Hematopoietic multipotent progenitor cell treated with erythropoietin and hydrocortisone succinate and interleukin-3 and kit ligand, for 8 days (in vitro differentiated cells): ENCODE results near the gene ARL16.

Experiments
- DNase-seq: peaks from one replicate; pipeline ENCODE4 v3.0.0-alpha.2; 2015

Gene ARL16

DNA sequence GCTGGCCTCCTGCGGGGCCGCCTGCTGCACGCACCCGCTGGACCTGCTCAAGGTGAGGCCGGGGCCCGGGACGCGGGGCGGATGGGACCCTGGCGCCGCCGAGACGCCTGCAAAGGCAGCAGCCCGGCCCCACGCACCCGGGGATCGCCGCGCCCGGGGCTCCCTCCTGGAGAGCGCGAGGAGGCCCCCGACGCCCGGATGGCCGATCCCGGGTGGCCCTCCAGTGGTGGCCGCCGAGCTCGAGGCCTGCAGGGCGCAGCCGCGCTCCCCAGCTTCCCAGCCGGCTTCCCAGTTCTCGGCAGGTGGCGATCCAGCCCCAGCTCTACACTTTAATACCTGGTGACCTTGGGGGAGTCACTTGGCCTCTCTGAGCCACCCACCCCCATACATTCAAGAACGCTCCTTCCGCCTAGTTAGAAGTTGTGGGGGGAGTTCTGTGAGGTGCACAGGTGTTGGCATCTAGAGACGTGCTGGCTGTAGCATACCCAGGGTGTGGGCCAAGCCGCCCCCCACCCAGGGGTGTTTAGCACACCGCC, 28.9 kb upstream of the ARL16 start:
- no peak for DNase-seq

DNA sequence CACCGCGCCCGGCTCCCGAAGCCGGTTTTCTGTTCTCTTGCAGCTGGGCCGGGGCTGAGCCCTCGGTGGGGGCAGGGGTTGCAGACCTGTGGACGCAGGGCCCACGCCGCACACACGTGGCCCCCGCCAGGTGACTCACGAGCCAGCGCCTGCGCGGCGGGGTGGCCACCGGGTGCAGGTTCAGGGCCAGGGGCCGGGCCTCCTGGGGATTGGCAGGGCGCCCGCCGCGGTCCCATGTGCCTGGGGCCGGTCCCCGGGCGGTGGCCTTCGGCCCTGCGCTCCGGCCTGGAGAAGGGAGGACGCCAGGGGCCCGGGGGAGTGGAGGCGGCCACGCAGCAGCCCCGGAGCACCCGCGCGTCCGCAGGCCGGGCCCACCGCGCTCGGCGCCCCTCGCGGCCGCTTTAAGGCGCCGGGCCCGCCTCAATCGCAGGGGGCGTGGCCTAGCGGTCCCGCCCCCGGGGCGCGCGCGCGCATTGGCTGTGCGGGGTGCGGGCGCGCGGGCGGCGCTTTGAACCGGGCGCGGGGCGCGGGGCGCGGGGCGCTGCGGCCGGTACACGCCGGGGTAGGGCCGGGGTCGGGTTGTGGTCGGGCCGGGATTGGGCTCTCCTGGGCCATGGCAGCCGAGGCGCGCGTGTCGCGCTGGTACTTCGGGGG, 28.3 kb upstream of the ARL16 start, which contains the start of gene SLC25A10:
Gene SLC25A10, plus strand, starts transcription at position 471 of the 654 bp plus-strand sequence. Its CDS starts 143 bp downstream, at position 614.
- DNase-seq, result peak; percentile 79

DNA sequence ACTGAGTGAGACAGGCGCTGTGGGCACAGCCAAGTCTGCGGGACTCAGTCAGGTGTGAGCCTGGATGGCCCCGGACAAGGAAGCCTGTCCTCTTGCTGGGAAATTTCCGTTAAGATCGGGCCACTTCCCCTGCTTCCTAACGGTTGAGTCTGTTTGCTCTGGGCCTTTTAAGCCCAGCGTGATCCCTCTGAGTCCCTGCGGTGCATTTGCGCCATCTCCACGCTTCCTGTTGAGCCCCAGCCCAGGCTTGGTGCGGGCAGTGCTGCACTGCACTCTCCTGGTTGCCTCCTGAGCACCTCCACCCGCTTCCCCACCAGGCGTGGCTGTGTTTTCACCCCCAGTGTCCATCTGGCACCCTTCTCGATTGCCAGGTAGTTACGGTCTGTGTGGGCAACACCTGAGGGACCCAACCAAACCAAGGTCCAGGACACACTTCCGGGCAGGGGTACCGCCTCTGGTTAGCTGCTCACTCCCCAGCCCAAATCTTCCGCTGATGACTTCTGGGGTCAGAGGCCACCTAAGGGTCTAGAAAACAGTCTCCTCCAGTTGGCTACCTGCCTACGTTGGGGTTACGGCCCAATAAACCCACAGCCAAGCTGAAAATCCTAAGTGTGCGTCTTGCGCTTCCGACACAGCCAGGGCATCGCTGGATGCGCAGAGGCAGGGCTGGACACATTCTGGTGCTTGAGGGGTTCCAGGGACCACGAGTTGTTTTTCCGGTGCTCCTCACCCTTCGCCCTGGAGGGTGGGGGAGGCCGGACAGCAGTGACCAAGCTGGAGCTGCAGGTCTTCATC, 27.1 kb upstream of the ARL16 start:
- peak; percentile 28 for DNase-seq

DNA sequence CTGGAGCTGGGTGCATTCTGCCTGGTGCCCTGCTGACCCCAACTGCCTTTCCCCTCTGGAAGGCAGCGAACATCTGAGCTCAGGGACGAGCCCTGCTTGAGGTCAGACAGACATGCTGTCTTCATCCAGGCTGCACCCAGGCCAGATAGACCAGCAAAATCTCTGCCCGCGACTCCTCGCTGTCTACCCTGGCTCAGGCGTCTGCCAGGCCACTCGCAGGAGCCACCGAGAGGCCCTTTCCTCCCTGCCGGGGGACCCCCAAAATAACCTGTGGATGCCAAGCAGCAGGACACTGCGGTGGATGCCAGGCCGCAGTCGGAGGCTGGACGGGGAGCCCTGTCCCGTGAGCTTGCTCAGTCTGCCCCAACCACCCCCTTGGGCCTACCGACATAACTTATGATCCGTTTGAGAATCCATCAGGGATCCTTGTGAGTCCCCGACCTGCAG, 25.2 kb upstream of the ARL16 start:
- no peak for DNase-seq

DNA sequence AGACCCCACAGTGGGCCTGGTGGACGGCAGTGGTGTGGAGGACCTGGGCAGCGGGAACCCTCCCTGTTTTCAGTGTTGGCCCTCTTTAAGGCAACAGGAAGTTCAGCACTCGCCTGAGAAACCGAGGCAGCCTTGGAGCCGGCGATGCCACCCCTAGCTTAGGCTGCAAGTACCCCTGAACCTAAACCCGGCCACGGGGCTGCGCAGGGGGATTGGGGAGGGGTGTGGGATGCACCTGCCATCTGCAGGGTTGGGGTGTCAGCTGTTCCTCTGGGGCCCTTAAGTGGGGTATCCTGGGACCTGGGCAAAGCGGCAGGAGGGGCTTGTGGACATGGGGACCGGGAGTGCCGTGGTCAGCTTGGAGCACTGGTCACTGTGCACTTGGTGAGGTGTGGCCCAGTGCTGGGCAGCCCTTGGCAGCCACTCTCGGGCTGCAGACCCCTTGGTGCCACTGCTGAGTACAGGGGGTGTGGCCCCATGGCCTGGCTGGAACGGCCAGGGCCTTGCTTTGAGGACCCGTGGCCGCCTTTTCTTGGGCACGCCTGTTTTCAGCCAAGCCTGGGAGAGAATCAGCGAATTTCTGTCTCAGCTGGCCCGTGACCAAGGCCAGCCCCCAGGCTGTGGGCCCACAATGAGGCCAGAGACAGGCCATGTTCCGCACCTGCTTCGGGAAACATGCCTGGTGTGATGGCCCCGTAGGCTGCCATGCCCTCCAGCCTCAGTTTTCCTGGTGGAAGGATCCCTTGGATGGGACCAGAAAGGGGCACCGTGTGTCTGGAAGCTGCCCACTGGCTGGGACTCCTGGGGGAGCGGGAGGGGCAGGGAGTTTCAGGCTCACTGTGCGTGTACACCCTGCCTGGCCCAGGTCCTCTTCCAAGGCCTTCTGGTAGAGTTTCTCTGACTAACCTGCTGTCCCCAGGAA, 24.4 kb upstream of the ARL16 start:
- DNase-seq, result no peak

DNA sequence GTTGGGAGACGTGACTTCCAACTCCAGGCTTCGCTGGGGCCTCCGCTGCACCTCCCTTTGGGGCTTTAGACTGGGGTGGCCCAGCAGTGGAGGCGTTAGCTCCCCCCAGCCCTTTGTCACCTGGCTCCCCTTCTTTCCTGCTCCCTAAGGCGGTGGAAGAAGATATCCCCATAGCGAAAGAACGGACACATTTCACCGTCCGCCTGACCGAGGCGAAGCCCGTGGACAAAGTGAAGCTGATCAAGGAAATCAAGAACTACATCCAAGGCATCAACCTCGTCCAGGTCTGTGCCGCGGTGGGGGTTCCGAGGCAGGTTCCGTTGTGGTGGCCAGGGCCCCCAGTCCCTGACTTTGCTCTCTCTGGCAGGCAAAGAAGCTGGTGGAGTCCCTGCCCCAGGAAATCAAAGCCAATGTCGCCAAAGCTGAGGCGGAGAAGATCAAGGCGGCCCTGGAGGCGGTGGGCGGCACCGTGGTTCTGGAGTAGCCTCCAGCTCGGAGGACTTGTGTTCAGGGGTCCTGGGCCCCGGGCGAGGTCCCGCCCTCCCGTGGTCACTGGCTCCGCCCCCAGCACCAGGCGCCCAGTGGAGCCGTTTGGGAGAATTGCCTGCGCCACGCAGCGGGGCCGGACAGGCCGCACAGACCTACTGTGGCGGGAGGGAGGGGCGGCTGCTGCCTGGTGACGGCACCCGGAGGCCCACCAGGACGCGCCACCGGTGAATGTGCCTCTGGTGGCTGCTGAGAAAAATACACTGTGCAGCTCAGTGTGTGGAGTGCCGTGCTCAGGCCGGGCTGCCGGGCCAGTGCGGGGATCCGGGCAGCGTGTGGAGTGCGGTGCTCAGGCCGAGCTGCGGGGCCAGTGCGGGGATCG, 23.4 kb upstream of the ARL16 start:
- no peak for DNase-seq

DNA sequence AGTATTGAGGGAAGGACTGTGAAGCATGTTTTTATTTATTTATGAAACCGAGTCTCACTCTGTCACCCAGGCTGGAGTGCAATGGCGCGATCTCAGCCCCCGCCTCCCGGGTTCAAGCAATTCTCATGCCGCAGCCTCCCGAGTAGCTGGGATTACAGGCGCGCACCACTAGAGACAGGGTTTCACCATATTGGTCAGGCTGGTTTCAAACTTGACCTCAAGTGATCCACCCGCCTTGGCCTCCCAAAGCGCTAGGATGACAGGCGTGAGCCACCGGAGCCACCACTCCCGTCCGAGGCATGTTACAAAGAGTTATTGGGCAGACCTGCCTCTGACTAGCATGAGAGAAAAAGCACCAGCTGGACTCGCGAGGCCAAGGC, 22.6 kb upstream of the ARL16 start:
- no peak for DNase-seq

DNA sequence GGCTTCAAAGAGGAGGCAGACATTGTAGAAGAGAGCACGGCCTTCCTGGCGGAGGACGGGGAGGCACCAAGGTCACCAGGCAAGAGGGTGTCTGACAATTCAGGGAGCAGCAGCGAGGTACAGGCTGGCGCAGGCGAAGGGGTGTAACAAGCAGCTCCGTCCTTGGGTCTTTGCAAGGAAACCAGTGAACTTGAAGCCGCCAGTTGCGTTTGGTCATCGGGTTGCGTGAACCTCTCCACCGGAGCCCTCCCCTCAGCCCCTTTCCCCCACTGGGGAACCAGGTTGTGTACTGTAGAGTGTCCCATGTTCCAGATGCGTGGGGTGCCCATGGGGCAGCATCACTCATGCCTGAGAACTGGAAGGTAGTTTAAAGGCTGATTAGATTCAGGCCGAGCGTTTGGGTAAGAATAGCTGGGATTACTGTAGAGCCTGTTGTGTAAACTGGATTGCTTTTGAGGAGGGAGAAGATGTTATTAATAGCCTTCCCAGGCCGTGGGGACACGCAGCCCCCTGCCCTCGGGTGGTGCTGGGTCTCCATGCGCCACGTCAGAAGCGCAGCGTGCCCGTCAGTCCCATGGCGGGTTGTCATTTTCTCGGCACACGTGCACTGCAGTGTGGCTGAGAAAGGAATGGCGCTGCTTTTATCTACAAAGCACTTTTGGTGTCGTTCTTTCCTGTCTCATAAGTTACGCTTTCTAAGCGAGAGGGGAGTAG, 22.1 kb upstream of the ARL16 start:
- DNase-seq, result no peak

DNA sequence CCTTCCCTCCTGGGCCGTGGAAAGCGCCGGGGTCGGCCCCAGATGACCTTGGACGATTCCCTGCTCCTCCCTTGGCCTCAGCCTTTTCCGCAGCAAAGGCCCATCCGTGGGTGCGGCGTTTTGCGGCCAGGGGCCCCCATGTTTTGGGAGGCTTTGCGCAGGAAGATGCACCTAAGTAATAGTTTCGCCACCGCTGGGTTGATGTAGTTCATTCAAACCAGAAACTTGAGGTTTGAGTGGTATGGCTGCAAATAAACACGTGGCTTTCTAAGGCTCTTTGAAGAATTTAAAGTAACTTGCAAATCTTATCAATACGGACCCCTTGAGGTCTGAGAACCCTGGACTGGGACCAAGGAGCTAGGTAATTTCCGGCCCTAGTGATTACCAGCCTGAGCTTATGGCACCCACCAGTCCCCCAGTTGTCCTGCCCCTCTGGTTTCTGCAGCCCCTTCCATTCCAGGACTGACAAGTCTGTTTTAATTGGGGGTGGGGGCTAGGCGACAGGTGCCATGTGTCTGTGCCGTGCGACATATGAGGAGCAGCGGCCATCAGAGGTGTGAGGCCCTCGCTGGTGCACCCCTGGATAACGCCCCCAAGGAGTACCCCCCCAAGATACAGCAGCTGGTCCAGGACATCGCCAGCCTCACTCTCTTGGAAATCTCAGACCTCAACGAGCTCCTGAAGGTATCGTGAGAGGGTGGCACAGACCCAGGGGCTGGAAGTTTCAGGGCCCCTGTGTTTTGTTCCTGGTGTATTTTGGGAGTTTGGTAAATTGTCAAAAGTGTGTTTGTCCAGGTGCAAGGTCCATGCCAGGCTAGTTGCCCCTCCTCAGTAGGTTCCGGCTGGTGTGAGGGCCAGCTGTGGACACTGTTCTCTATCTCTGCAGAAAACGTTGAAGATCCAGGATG, 20.4 kb upstream of the ARL16 start:
- DNase-seq, result peak; percentile 28

DNA sequence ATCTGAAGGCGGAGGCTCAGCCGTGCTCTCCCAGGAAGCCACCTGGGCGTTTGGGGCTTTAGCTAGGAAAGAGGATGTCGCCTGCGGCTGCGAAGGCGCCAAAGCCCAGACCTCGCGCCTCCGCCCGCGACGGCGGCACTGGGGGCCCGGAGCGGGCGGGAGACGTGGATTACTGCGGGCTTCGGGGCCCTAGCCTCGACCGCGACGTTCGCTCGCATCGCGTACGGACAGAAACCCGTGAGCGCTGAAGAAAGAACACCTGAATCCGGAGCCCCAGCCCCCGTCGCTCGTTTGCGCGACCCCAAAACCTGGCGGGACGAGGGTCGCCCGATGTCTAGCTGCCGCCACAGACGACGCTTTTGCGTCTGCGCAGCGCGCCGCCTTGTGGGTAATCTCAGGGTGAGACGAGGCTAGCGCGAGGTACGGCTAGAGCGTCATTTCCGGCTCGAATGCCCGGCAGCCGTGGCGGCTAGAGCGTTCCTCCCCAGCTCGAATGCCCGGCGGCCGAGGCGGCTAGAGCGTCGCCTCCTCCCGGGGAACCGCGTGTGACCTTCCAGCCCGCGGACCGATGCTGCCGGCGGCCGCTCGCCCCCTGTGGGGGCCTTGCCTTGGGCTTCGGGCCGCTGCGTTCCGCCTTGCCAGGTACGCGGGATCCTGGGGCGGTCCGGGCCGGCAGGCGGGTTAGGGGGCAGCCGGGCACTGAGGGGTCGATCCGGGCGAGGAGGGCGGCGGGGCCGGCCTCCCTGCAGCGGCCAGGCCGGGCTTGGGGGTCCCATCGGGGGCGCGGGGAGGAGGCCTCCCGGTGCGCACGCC, 19.5 kb upstream of the ARL16 start, which contains the start of gene MRPL12:
Gene MRPL12, plus strand, starts transcription at position 434 of the 813 bp plus-strand sequence. Its CDS starts 135 bp downstream, at position 569.
- peak; percentile 92 for DNase-seq

DNA sequence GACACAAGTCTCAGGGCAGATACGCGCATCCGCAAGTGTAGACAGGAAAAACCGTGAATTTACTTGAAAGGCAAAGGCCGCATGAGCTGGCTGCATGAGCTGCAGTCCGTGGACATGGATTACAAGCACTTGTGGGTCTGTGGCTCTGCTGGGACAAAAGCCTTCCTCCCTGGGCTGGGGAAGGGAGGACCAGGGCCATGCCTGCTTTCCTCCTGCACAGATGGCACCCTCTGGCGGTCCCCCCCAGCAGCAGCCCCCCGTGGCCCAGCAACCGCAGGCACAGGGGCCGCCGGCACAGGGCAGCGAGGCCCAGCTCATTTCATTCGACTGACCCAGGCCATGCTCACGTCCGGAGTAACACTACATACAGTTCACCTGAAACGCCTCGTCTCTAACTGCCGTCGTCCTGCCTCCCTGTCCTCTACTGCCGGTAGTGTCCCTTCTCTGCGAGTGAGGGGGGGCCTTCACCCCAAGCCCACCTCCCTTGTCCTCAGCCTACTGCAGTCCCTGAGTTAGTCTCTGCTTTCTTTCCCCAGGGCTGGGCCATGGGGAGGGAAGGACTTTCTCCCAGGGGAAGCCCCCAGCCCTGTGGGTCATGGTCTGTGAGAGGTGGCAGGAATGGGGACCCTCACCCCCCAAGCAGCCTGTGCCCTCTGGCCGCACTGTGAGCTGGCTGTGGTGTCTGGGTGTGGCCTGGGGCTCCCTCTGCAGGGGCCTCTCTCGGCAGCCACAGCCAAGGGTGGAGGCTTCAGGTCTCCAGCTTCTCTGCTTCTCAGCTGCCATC, 17.9 kb upstream of the ARL16 start:
- DNase-seq, result peak; percentile 57

DNA sequence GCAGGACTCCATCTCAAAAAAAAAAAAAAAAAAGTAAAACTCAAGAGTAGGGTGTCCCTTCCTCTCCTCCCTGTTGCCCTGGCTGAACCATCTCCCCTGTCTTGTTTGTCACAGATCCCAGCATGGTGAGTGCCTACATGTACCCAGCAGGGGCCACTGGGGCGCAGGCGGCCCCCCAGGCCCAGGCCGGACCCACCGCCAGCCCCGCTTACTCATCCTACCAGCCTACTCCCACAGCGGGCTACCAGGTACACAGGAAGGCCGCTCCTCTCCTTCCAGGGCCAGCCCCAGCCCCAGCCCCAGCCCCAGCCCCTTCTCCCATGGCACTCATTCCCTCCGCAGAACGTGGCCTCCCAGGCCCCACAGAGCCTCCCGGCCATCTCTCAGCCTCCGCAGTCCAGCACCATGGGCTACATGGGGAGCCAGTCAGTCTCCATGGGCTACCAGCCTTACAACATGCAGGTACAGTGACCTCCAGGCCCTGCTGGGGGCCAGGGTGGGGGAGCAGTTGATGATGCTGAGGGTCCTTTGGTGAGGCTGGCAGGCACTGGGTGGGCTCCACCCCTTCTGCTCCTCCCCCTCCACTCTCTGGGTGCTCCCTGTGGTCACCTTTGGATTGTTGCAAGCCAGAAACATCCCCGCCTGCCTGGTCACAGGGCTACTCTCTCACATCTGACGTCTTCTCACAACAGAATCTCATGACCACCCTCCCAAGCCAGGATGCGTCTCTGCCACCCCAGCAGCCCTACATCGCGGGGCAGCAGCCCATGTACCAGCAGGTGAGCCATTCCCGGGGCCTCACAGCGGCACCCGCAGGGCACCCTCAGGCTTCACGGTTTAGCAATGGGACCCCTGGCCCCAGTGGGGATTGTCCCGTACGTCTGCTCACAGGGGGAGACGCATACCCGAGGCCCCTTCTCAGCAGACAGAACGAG, 17.0 kb upstream of the ARL16 start:
- DNase-seq, result no peak

DNA sequence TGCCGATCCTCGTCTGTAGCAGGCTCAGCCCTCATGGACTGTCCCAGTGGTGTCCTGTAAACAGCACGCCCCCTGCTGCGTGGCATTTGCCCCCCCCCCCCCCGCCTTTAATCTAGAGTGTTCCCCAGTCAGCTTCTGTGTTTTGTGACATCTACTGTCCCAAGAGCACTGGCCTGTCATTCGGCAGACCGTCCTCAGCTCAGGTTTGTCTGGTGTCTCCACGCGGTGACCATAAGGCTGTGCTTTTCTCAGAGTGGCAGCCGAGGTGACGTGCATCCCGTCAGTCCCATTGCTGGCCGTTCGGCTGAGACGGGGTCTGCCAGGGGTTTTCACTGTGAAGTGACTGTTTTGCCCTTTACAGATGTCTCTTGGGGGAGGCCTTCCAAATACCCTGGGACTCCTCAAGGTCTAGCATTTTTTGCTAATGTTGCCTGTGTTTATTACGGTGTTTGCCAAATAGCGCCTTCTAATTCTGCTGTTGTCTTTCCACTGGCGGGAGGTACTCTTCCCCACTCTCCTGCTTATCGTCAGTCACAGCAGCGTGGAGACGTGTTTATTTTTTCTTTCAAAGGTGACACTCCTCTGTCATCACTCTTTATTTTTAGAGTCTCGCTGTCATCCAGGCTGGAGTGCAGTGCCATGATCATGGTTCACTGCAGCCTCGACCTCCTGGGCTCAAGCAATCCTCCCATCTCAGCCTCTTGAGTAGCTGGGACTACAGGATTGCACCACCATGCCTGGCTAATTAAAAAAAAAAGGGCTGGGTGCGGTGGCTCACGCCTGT, 13.9 kb upstream of the ARL16 start:
- DNase-seq, result no peak

DNA sequence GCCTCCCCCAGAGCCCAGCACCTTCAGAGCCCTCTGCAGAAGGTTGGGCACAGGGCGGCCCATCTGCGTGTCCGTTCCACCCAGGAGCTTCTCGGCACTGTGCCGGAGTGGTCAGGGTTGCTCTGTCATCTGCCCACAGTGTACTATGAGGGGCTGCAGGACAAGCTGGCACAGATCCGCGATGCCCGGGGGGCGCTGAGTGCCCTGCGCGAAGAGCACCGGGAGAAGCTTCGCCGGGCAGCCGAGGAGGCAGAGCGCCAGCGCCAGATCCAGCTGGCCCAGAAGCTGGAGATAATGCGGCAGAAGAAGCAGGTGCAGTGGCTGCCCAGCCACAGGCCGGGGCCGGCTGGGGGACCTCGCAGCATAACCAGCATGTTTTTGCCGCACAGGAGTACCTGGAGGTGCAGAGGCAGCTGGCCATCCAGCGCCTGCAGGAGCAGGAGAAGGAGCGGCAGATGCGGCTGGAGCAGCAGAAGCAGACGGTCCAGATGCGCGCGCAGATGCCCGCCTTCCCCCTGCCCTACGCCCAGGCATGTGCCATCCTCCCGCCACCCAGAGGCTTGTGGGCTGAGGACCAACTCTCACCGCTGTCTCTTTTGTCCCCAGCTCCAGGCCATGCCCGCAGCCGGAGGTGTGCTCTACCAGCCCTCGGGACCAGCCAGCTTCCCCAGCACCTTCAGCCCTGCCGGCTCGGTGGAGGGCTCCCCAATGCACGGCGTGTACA, 12.8 kb upstream of the ARL16 start:
- no peak for DNase-seq

DNA sequence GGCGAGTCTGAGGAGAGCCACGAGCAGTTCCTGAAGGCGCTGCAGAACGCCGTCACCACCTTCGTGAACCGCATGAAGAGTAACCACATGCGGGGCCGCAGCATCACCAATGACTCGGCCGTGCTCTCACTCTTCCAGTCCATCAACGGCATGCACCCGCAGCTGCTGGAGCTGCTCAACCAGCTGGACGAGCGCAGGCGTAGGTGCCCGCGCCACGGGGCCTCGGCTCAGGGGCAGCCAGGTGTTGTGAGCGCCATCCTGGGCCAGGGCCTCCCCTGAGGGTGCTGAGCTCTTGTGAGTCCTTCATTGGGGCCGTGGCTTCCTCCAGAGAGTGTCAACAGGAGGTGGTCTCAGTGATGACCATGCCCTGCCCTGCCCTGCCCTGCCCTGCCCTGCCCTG, 12.2 kb upstream of the ARL16 start:
- DNase-seq, result no peak

DNA sequence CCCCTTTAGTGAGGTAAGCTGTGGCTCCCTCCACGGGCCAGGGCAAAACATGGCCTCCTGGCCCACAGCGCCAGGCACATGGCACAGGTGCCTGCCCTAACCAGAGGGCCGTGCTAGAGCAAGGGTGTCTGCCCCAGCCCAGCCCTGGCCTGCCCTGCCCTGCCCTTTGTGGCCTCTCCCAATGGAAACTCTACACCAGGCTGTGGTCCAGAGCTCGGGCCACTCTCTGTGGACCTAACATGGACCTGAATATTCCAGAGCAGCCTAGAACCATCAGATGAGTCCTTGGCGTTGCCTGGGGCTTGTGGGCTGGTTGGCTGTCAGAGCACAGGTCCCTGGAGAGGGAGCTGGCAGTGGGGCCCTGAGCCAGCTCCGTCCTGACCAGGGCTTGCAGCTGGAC, 11.6 kb upstream of the ARL16 start:
- no peak for DNase-seq
